Measurements from ENCODE around the gene HTRA2. TPM values are rescaled to one million over a fixed set of nuclear protein-coding genes. Genes with fewer than 3 reads are reported as not detected.

Gene HTRA2
- polyA plus RNA-seq, 5 donors: 30.2 to 37.6 (median 36.6) TPM

Other genes starting within 250 kb of the HTRA2 start
- 1 to 10 TPM; 5.2 to 9.9 (median 8.5) TPM for gene SLC4A5, start 186.5 kb upstream of the HTRA2 start, polyA plus RNA-seq (ENCODE audit: insufficient read depth in 1 of 5, insufficient read length in 5 of 5, low replicate concordance in 1 of 5)
- 100 to 1,000 TPM; 125 to 167 (median 142) TPM for gene DCTN1, start 149.6 kb upstream of the HTRA2 start, polyA plus RNA-seq (ENCODE audit: insufficient read depth in 1 of 5, insufficient read length in 5 of 5, low replicate concordance in 1 of 5)
- gene C2orf81, start 108.3 kb upstream of the HTRA2 start, polyA plus RNA-seq (ENCODE audit: insufficient read depth in 1 of 5, insufficient read length in 5 of 5, low replicate concordance in 1 of 5): 1 to 10 TPM; 3.0 to 7.8 (median 6.0) TPM
- 10 to 100 TPM; 28.5 to 40.4 (median 36.6) TPM for gene WDR54, start 108.2 kb upstream of the HTRA2 start, polyA plus RNA-seq (ENCODE audit: insufficient read depth in 1 of 5, insufficient read length in 5 of 5, low replicate concordance in 1 of 5)
- 10 to 100 TPM; 43.1 to 61.5 (median 54.6) TPM for gene RTKN, start 88.0 kb upstream of the HTRA2 start, polyA plus RNA-seq (ENCODE audit: insufficient read depth in 1 of 5, insufficient read length in 5 of 5, low replicate concordance in 1 of 5)
- gene INO80B, start 74.8 kb upstream of the HTRA2 start, polyA plus RNA-seq (ENCODE audit: insufficient read depth in 1 of 5, insufficient read length in 5 of 5, low replicate concordance in 1 of 5): 10 to 100 TPM; 21.4 to 37.0 (median 30.1) TPM
- 100 to 1,000 TPM in 4 of 5 donors, 10 to 100 TPM in 1; 95.7 to 134 (median 113) TPM for gene WBP1, start 71.5 kb upstream of the HTRA2 start, polyA plus RNA-seq (ENCODE audit: insufficient read depth in 1 of 5, insufficient read length in 5 of 5, low replicate concordance in 1 of 5)
- 10 to 100 TPM; 34.4 to 51.8 (median 45.7) TPM for gene MOGS, start 64.6 kb upstream of the HTRA2 start, polyA plus RNA-seq (ENCODE audit: insufficient read depth in 1 of 5, insufficient read length in 5 of 5, low replicate concordance in 1 of 5)
- 10 to 100 TPM; 37.7 to 68.9 (median 40.5) TPM for gene MRPL53, start 57.3 kb upstream of the HTRA2 start, polyA plus RNA-seq (ENCODE audit: insufficient read depth in 1 of 5, insufficient read length in 5 of 5, low replicate concordance in 1 of 5)
- gene CCDC142, start 46.9 kb upstream of the HTRA2 start, polyA plus RNA-seq (ENCODE audit: insufficient read depth in 1 of 5, insufficient read length in 5 of 5, low replicate concordance in 1 of 5): 10 to 100 TPM; 13.0 to 18.1 (median 16.4) TPM
- gene TTC31, start 46.9 kb upstream of the HTRA2 start, polyA plus RNA-seq (ENCODE audit: insufficient read depth in 1 of 5, insufficient read length in 5 of 5, low replicate concordance in 1 of 5): 10 to 100 TPM; 32.8 to 38.1 (median 35.6) TPM
- gene LBX2, start 30.3 kb upstream of the HTRA2 start, polyA plus RNA-seq (ENCODE audit: insufficient read depth in 1 of 5, insufficient read length in 5 of 5, low replicate concordance in 1 of 5): under 1 TPM; 0.22 to 0.94 (median 0.49) TPM
- gene PCGF1, start 22.2 kb upstream of the HTRA2 start, polyA plus RNA-seq (ENCODE audit: insufficient read depth in 1 of 5, insufficient read length in 5 of 5, low replicate concordance in 1 of 5): 10 to 100 TPM; 20.6 to 28.2 (median 26.1) TPM
- gene TLX2, start 15.5 kb upstream of the HTRA2 start, polyA plus RNA-seq (ENCODE audit: insufficient read depth in 1 of 5, insufficient read length in 5 of 5, low replicate concordance in 1 of 5): under 1 TPM in 3 of 5 donors, not detected in 2; 0.06 to 0.14 (median 0.07) TPM
- gene DQX1, start 3.7 kb upstream of the HTRA2 start, polyA plus RNA-seq (ENCODE audit: insufficient read depth in 1 of 5, insufficient read length in 5 of 5, low replicate concordance in 1 of 5): 1 to 10 TPM in 1 of 5 donors, under 1 TPM in 4; 0.17 to 1.1 (median 0.26) TPM
- 100 to 1,000 TPM in 2 of 5 donors, 10 to 100 TPM in 3; 82.8 to 108 (median 98.9) TPM for gene AUP1, start 227 bp upstream of the HTRA2 start, polyA plus RNA-seq (ENCODE audit: insufficient read depth in 1 of 5, insufficient read length in 5 of 5, low replicate concordance in 1 of 5)
- 1 to 10 TPM; 7.9 to 9.9 (median 9.6) TPM for gene LOXL3, start 24.0 kb downstream of the HTRA2 start, polyA plus RNA-seq (ENCODE audit: insufficient read depth in 1 of 5, insufficient read length in 5 of 5, low replicate concordance in 1 of 5)
- 10 to 100 TPM in 2 of 5 donors, 1 to 10 TPM in 3; 7.7 to 11.8 (median 9.7) TPM for gene DOK1, start 24.8 kb downstream of the HTRA2 start, polyA plus RNA-seq (ENCODE audit: insufficient read depth in 1 of 5, insufficient read length in 5 of 5, low replicate concordance in 1 of 5)
- under 1 TPM; 0.22 to 0.48 (median 0.32) TPM for gene M1AP, start 118.4 kb downstream of the HTRA2 start, polyA plus RNA-seq (ENCODE audit: insufficient read depth in 1 of 5, insufficient read length in 5 of 5, low replicate concordance in 1 of 5)
- 1 to 10 TPM; 5.7 to 7.2 (median 6.7) TPM for gene SEMA4F, start 124.3 kb downstream of the HTRA2 start, polyA plus RNA-seq (ENCODE audit: insufficient read depth in 1 of 5, insufficient read length in 5 of 5, low replicate concordance in 1 of 5)